ENCODE measurements around the gene HSD17B8.

GRCh38 chr6:33208091-33208967 is 3.9 kb downstream of the HSD17B8 start, which contains the start of gene RING1:
- TF ChIP-seq CTCF (IDR thresholded peaks at IDR 0.05) (no peak), EZH2 (IDR thresholded peaks at IDR 0.05; ENCODE audit: borderline replicate concordance, insufficient read depth, low read depth, low read length, poor library complexity, severe bottlenecking) (no peak)

All from B cell (primary cell).